ENCODE measurements around the gene NAA80.

DNA sequence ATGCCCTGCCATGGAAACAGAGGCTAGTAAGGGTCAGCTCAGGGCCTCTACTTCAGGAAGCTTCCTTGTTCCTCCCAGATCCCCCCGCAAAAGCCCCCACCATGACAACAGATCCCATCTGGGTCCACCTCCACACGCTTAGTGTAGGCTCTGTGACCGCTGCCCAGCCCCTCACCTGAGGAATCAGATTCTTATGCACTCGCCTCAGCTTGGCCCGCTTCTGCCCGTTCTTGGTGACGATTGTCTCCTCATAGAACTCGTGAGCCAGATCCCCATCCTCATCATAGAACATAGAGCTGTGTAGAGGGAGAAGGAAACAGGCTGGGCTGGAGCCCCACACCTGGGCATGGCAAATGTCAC is 27.0 kb upstream of the NAA80 start:
- TF ChIP-seq POLR2A (IDR thresholded peaks at IDR 0.05; ENCODE audit: low read length) = no peak
- TF ChIP-seq GATA1 (IDR thresholded peaks at IDR 0.05; ENCODE audit: low read depth, low read length) = no peak

All from erythroblast (primary cell).